K562 treated with DMSO at 1 percent for 24 hours (cell line): ENCODE measurements around the gene CASP10. TPM values are rescaled to one million over a fixed set of nuclear protein-coding genes. Genes with fewer than 3 reads are reported as not detected.

Experiments used
- total RNA-seq: library from RNA; unstranded; fragments of 300-600 nt; gene quantifications from 2 replicates; pipeline ENCODE4 v1.2.3, GENCODE V29; 2022; ENCODE audit warnings: low read depth; ENCODE audit not compliant: insufficient read depth

Gene CASP10, protein sequence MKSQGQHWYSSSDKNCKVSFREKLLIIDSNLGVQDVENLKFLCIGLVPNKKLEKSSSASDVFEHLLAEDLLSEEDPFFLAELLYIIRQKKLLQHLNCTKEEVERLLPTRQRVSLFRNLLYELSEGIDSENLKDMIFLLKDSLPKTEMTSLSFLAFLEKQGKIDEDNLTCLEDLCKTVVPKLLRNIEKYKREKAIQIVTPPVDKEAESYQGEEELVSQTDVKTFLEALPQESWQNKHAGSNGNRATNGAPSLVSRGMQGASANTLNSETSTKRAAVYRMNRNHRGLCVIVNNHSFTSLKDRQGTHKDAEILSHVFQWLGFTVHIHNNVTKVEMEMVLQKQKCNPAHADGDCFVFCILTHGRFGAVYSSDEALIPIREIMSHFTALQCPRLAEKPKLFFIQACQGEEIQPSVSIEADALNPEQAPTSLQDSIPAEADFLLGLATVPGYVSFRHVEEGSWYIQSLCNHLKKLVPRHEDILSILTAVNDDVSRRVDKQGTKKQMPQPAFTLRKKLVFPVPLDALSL
- total RNA-seq, result 8.3 and 8.7 TPM in 2 replicates

DNA sequence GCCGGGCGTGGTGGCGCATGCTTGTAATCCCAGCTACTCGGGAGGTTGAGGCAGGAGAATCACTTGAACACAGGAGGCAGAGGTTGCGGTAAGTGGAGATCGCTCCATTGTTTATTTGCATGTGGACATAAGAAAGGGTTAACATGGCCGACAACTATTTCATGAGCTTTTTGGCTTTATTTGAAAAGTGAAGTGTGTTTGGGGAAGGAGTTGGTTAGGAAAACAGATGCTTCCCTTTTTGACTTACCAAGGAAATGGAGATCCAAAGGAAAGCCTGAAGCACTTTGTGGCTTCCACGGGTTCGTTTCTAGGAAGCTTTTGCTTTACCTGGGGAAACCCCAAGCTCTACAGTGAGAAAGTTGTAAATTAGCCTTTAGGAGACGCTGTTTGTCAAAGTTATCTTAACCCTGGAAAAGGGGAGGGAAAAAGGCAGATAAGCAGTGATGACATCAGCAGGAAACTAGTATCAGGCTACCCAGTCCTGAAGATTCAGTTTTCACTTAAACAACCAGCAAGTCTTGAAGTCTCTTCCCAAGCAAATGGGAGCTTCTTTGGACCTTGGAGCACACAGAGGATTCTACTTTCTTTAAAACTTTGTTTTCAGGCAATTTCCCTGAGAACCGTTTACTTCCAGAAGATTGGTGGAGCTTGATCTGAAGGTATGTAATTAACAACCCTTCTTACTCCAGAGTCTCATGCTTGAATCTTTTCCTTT lies at the start of gene CASP10:
Gene CASP10 (plus strand): TSS at position 492 of the 715 bp plus-strand sequence. CDS start 2,637 bp downstream, outside the sequence.

DNA sequence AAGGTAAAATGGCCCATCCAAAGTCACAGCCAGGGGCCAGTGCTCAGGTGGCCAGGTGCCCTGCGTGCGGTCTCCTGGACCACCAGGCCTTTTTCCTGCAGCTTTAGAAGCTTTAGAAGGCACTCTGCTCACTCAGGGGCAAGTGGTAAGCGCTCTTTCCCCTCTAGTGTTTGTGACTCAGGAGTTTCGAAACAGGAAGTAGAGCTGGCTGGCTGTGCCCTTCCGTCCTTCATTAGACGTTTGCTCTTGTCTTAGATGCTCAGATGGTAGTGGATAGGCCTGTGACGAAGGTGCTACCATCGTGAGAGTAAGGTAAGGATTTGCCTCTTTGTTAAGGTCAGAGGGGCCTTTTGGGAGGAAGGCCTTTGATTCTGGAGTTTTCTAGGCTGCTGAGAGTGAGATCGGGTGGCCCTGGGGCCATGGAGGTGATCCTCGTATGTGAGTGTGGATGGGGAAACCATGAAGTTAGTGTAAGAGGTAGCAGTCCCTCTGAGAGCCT lies 77.4 kb downstream of the CASP10 start, which contains the start of gene CASP8:
Gene CASP8 (plus strand): TSS at position 235 of the 499 bp plus-strand sequence. CDS start 5,951 bp downstream, outside the sequence.

Other genes with a start within 250 kb of the CASP10 start
- 5.1 and 7.7 TPM in 2 replicates for gene ORC2, start 219.5 kb upstream of the CASP10 start, total RNA-seq
- 3.5 and 6.3 TPM in 2 replicates for gene HYCC2, start 111.5 kb upstream of the CASP10 start, total RNA-seq
- 32.7 and 58.0 TPM in 2 replicates for gene NDUFB3, start 111.1 kb upstream of the CASP10 start, total RNA-seq
- gene CFLAR, start 67.0 kb upstream of the CASP10 start, total RNA-seq, result 22.4 and 25.7 TPM in 2 replicates
- 18.8 and 21.0 TPM in 2 replicates for gene CASP8, start 77.4 kb downstream of the CASP10 start, total RNA-seq
- gene FLACC1, start 174.2 kb downstream of the CASP10 start, total RNA-seq, result 0.21 TPM in 1 of 2 replicates, not detected in the other